Hematopoietic multipotent progenitor cell (in vitro differentiated cells): ENCODE measurements around the gene PLA2G4E. TPM values are rescaled to one million over a fixed set of nuclear protein-coding genes. Genes with fewer than 3 reads are reported as not detected.
A peak's percentile ranks its signal among the peaks of the same experiment; 100 is the strongest.

Experiments used
- DNase-seq, 3 donors: peaks; one replicate each; pipeline ENCODE4 v3.0.0-alpha.2; 2011 to 2015; ENCODE audit warnings: low read depth in 2 of 3, low spot score in 2 of 3
- total RNA-seq: library from RNA; depleted of rRNA; stranded (reverse); fragments of >200 nt; gene quantifications from one replicate; pipeline ENCODE4 v1.2.3, GENCODE V29; 2012

PLA2G4E gene
- total RNA-seq: not detected

- no peak for DNase-seq
Observed at GRCh38 chr15:42020713-42021273, at the start of gene PLA2G4E. Gene PLA2G4E (minus strand): TSS chr15:42021042. CDS start chr15:42021030, 12 bp downstream.

- no peak for DNase-seq
Observed at GRCh38 chr15:42070279-42070975, 49.6 kb upstream of the PLA2G4E start.

- no peak for DNase-seq
Observed at GRCh38 chr15:42069496-42070278, 48.8 kb upstream of the PLA2G4E start.

- DNase-seq: no peak
Observed at GRCh38 chr15:42069025-42069424, 48.2 kb upstream of the PLA2G4E start.

- no peak for DNase-seq
Observed at GRCh38 chr15:42068601-42069000, 47.8 kb upstream of the PLA2G4E start.

- DNase-seq: no peak
Observed at GRCh38 chr15:42066764-42067415, 46.0 kb upstream of the PLA2G4E start.

GRCh38 chr15:42065468-42065867 is 44.6 kb upstream of the PLA2G4E start:
- no peak for DNase-seq

- no peak for DNase-seq
Observed at GRCh38 chr15:42065033-42065432, 44.2 kb upstream of the PLA2G4E start.

GRCh38 chr15:42064271-42064670 is 43.4 kb upstream of the PLA2G4E start:
- no peak for DNase-seq

- no peak for DNase-seq
Observed at GRCh38 chr15:42063122-42063848, 42.4 kb upstream of the PLA2G4E start.

- no peak for DNase-seq
Observed at GRCh38 chr15:42062284-42062806, 41.5 kb upstream of the PLA2G4E start.

- no peak for DNase-seq
Observed at GRCh38 chr15:42060797-42061196, 40.0 kb upstream of the PLA2G4E start.

- no peak for DNase-seq
Observed at GRCh38 chr15:42060477-42060763, 39.6 kb upstream of the PLA2G4E start.

- peak; percentile 44 to 70 (median 58) for DNase-seq
Observed at GRCh38 chr15:42059661-42060476, 39.0 kb upstream of the PLA2G4E start.

GRCh38 chr15:42058791-42059190 is 37.9 kb upstream of the PLA2G4E start:
- DNase-seq: no peak

GRCh38 chr15:42057799-42058646 is 37.2 kb upstream of the PLA2G4E start:
- DNase-seq: no peak

GRCh38 chr15:42056934-42057798 is 36.3 kb upstream of the PLA2G4E start:
- DNase-seq: peak; percentile 19 to 72 (median 67)

- DNase-seq: no peak
Observed at GRCh38 chr15:42053914-42054313, 33.1 kb upstream of the PLA2G4E start.
